NCI-H526 treated with DMSO at 0.1 percent for 48 hours (cell line): Measurements from ENCODE around the gene VPS54.

Source experiments
- DNase-seq: peaks from one replicate; lab custom pipeline; 2025; lab: John Stamatoyannopoulos, UW

VPS54 gene

DNA sequence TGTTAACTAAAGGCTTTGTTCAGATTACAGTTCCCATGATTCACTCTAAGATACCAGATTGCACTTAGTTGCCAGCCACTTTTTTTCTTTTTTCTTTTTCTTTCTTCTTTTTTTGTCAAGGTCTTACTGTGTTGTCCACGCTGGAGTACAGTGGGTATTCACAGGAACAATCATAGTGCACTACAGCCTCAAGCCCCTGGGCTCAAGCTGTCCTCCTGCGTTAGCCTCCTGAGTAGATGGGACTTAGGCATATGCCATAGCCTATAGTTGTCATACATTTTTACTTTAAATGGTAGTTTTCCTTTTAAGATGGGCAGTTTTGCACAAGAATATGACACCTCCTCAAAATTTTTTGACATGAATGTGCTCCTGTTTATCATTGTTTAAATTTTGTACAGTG is 175.4 kb downstream of the VPS54 start:
- no peak for DNase-seq

DNA sequence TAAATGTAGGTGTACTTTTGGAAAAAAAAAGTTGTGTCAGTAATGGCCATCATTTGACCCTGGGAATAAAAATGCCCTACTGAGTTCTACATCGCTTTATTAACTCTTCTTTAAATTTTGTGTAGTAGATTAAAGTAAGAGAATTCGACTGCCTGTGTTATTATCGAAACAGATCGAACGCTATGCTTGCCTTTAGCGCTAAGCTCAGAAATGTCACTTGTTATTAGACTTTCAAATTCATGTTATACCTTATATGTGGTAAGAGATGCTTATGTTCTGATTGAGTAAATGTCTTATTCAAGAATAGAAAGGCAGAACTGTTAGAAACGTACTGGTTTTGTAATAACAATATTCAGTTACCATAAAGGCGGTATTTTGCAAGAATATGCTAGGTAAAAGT is 176.1 kb downstream of the VPS54 start:
- DNase-seq, result no peak

DNA sequence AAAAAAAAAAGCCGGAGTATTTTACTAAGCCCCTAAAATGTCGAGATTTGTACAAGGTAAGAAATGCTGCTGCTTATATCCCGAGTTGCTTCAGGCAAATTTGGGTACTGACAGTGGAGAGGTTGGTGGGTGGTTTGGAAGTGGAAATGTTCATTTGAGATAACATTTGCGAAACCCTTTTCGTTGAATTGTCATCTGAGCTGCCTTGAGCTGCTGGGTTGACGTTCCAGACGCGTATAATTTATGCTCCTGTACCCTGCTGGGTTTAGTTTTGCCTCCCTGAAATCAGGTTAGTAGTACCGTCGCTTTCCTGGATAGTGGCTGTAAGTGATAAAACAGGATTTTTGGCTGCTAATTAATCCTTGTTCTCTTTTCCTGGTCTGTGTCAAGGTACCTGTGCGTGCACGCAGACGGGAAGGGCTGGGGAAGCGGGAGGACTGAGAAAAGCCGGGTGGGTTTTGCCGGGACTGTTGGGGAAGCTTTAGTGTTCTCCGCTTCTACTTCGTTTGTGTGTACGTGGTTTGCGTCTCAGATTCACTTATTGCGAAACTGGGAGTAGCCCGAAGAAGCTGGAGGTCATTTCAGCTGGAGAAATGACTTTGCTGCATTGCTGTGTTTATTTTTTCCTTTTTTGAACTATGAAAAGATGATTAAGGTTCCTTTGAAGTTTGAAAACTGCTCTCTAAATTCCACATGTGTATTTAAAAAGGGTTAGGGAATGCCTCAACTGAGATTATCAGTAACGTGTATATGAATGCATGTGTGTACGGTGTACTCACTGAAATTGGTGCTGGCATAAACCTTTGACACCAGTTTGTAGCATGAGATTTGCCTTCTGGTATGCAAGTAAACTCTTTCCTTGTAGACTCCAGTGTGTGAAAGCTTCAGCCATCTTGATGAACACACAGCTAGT is 176.8 kb downstream of the VPS54 start:
- peak; percentile 47 for DNase-seq
